Upper lobe of left lung (tissue), 4 donors: Measurements from ENCODE around the gene RBM18.

Experiments used
- CTCF ChIP-seq, 6 experiments: fragments of 450-650 bp in 4 of 6; fragments of 200-600 bp in 2 of 6; sonication (generic) in 2 of 6; IDR thresholded peaks; one replicate each; pipeline ENCODE4 v1.5.1; 2016 to 2019; ENCODE audit warnings: antibody characterized with exemption in 6 of 6
- POLR2A ChIP-seq, 4 donors: fragments of 450-650 bp; IDR thresholded peaks; one replicate each; pipeline ENCODE4 v1.5.1; 2016 to 2017; ENCODE audit warnings: antibody characterized with exemption in 4 of 4, mild to moderate bottlenecking in 2 of 4
- POLR2AphosphoS5 ChIP-seq, 2 donors: sonication (generic); formaldehyde crosslinking; IDR thresholded peaks; one replicate each; pipeline ENCODE4 v1.5.1; 2017; ENCODE audit warnings: antibody characterized with exemption in 2 of 2

GRCh38 chr9:122228568-122229484, 35.8 kb downstream of the RBM18 start, which contains the start of gene LHX6:
- TF ChIP-seq POLR2AphosphoS5 (IDR thresholded peaks at IDR 0.05) (no peak), CTCF (IDR thresholded peaks at IDR 0.05) (no peak), POLR2A (IDR thresholded peaks at IDR 0.05) (no peak)
